Trophoblast cell (in vitro differentiated cells and primary cell): ENCODE measurements around the gene RABL2A.
"Not testable (repeated sequence)": the region's sequence is repeated elsewhere in the genome, so short reads cannot be mapped to it uniquely, and the experiment has no call there.

Experiments
- DNase-seq, 2 donors: peaks; one replicate each; pipeline ENCODE4 v3.0.0-alpha.2; 2016
- H2AFZ ChIP-seq: 2 replicates; pipeline ENCODE4 v1.6.1; 2013; ENCODE audit warnings: low read length, moderate library complexity, mild to moderate bottlenecking; ENCODE audit not compliant: insufficient read depth, poor library complexity
- H2AK5ac ChIP-seq: 2 replicates; pipeline ENCODE4 v1.6.1; 2013; ENCODE audit warnings: mild to moderate bottlenecking, low read length
- H2BK120ac ChIP-seq: 2 replicates; pipeline ENCODE4 v1.6.1; 2013; ENCODE audit warnings: low read length, mild to moderate bottlenecking, moderate library complexity; ENCODE audit not compliant: insufficient read depth, poor library complexity
- H2BK12ac ChIP-seq: 2 replicates; pipeline ENCODE4 v1.6.1; 2013; ENCODE audit warnings: mild to moderate bottlenecking, low read length, moderate library complexity
- H2BK5ac ChIP-seq: 2 replicates; pipeline ENCODE4 v1.6.1; 2013; ENCODE audit warnings: low read length, low read depth, moderate library complexity, mild to moderate bottlenecking; ENCODE audit not compliant: poor library complexity
- H3K14ac ChIP-seq: 2 replicates; pipeline ENCODE4 v1.6.1; 2013; ENCODE audit warnings: mild to moderate bottlenecking, low read length
- H3K18ac ChIP-seq: 2 replicates; pipeline ENCODE4 v1.6.1; 2013; ENCODE audit warnings: mild to moderate bottlenecking, low read length
- H3K23ac ChIP-seq: 2 replicates; pipeline ENCODE4 v1.6.1; 2013; ENCODE audit warnings: low read length
- H3K27ac ChIP-seq: 2 replicates; pipeline ENCODE4 v1.5.1; 2013; ENCODE audit warnings: low read depth, mild to moderate bottlenecking, inconsistent platforms, low read length, moderate library complexity
- H3K27me3 ChIP-seq: 2 replicates; pipeline ENCODE4 v1.6.1; 2013; ENCODE audit warnings: inconsistent platforms, mild to moderate bottlenecking, low read length, moderate library complexity; ENCODE audit not compliant: insufficient read depth
- H3K36me3 ChIP-seq, 2 experiments: 1 replicate in 1 of 2; 2 replicates in 1 of 2; pipeline ENCODE4 v1.6.1; 2013; ENCODE audit warnings: low read length in 2 of 2, mild to moderate bottlenecking in 2 of 2, moderate library complexity in 1 of 2; ENCODE audit not compliant: insufficient read depth in 2 of 2, control insufficient read depth in 1 of 2
- H3K4ac ChIP-seq: 2 replicates; pipeline ENCODE4 v1.6.1; 2013; ENCODE audit warnings: low read depth, mild to moderate bottlenecking, low read length, moderate library complexity
- H3K4me1 ChIP-seq, 2 experiments: 1 replicate in 1 of 2; 2 replicates in 1 of 2; pipeline ENCODE4 v1.6.1; 2013; ENCODE audit warnings: low read length in 2 of 2, mild to moderate bottlenecking in 2 of 2, moderate library complexity in 1 of 2; ENCODE audit not compliant: insufficient read depth in 2 of 2, control insufficient read depth in 1 of 2
- H3K4me2 ChIP-seq: 2 replicates; pipeline ENCODE4 v1.6.1; 2013; ENCODE audit warnings: inconsistent platforms, mild to moderate bottlenecking, low read length, moderate library complexity
- H3K4me3 ChIP-seq: 2 replicates; pipeline ENCODE4 v1.5.1; 2013; ENCODE audit warnings: mild to moderate bottlenecking, low read depth, low read length, inconsistent platforms
- H3K79me1 ChIP-seq: one replicate; pipeline ENCODE4 v1.6.1; 2013; ENCODE audit warnings: low read length
- H3K79me2 ChIP-seq: 2 replicates; pipeline ENCODE4 v1.6.1; 2013; ENCODE audit warnings: low read length, mild to moderate bottlenecking; ENCODE audit not compliant: control insufficient read depth, insufficient read depth, poor library complexity
- H3K9ac ChIP-seq: 2 replicates; pipeline ENCODE4 v1.6.1; 2013; ENCODE audit warnings: mild to moderate bottlenecking, low read length
- H3K9me3 ChIP-seq: 2 replicates; pipeline ENCODE4 v1.6.1; 2013; ENCODE audit warnings: low read depth, mild to moderate bottlenecking, control low read depth, inconsistent platforms, low read length; ENCODE audit not compliant: insufficient read depth
- H4K12ac ChIP-seq: 2 replicates; pipeline ENCODE4 v1.6.1; 2013; ENCODE audit warnings: low read depth, mild to moderate bottlenecking, low read length, moderate library complexity
- H4K8ac ChIP-seq: 2 replicates; pipeline ENCODE4 v1.6.1; 2013; ENCODE audit warnings: low read depth, mild to moderate bottlenecking, low read length, moderate library complexity
- H4K91ac ChIP-seq: one replicate; pipeline ENCODE4 v1.6.1; 2013; ENCODE audit warnings: low read depth, mild to moderate bottlenecking, low read length, moderate library complexity
- WGBS: extraction: QIAGEN DNeasy Blood & Tissue Kit; methylation state at CpG from one replicate; pipeline ENCODE4 v1.1.7; 2013; ENCODE audit warnings: missing lambda C conversion rate; ENCODE audit not compliant: insufficient read length, insufficient coverage; ENCODE audit errors: extremely low coverage; 5-methylcytosine and 5-hydroxymethylcytosine counted together

RABL2A gene

GRCh38 chr2:113584311-113585092 lies 42.6 kb upstream of the RABL2A start:
- H3K36me3 ChIP-seq, H2AK5ac ChIP-seq, H3K23ac ChIP-seq, H3K27ac ChIP-seq, H3K79me1 ChIP-seq, H3K4me1 ChIP-seq, H3K9me3 ChIP-seq, H4K91ac ChIP-seq, H2BK5ac ChIP-seq, H2BK120ac ChIP-seq, H4K12ac ChIP-seq, H3K27me3 ChIP-seq, H3K18ac ChIP-seq, H3K79me2 ChIP-seq, H2BK12ac ChIP-seq, H2AFZ ChIP-seq: not testable (repeated sequence)
- H3K4me2 ChIP-seq: peak overlapping the region; percentile 61
- no CpG with 5 or more reads among the region's 47 CpGs for WGBS
- peak overlapping the region; percentile 79 for H3K4ac ChIP-seq
- peak overlapping the region; percentile 73 for H4K8ac ChIP-seq
- peak overlapping the region; percentile 81 for H3K4me3 ChIP-seq
- DNase-seq: peak in 1 of 2 donors; percentile 34
- peak overlapping the region; percentile 90 for H3K9ac ChIP-seq
- H3K14ac ChIP-seq: peak overlapping the region; percentile 77

- not testable (repeated sequence) for H3K9ac ChIP-seq, H3K4me2 ChIP-seq, H4K8ac ChIP-seq, H3K4me1 ChIP-seq, H3K9me3 ChIP-seq, H3K4ac ChIP-seq, H3K79me2 ChIP-seq, H3K14ac ChIP-seq, H2BK5ac ChIP-seq, H3K36me3 ChIP-seq, H3K79me1 ChIP-seq, H4K12ac ChIP-seq, H3K27ac ChIP-seq, H2BK12ac ChIP-seq, H4K91ac ChIP-seq, H2AK5ac ChIP-seq, H2BK120ac ChIP-seq, H3K23ac ChIP-seq, H2AFZ ChIP-seq, H3K18ac ChIP-seq, H3K4me3 ChIP-seq, H3K27me3 ChIP-seq
- no CpG with 5 or more reads among the region's 3 CpGs for WGBS
- DNase-seq: peak; percentile 10 to 49
Observed at GRCh38 chr2:113587201-113587600, 39.9 kb upstream of the RABL2A start.

- not testable (repeated sequence) for H3K36me3 ChIP-seq, H3K23ac ChIP-seq, H3K4ac ChIP-seq, H3K79me1 ChIP-seq, H4K8ac ChIP-seq, H3K9ac ChIP-seq, H3K79me2 ChIP-seq, H2BK5ac ChIP-seq, H4K91ac ChIP-seq, H3K18ac ChIP-seq, H2AFZ ChIP-seq, H3K27me3 ChIP-seq, H3K14ac ChIP-seq, H2AK5ac ChIP-seq, H4K12ac ChIP-seq, DNase-seq, H3K9me3 ChIP-seq, H3K4me2 ChIP-seq, H2BK120ac ChIP-seq, H3K4me1 ChIP-seq, H3K4me3 ChIP-seq, H3K27ac ChIP-seq, H2BK12ac ChIP-seq
- no CpG with 5 or more reads among the region's 7 CpGs for WGBS
Observed at GRCh38 chr2:113589591-113589990, 37.5 kb upstream of the RABL2A start.

GRCh38 chr2:113591926-113592325 lies 35.1 kb upstream of the RABL2A start:
- H3K4me2 ChIP-seq, H3K4me3 ChIP-seq, H2BK12ac ChIP-seq, DNase-seq, H4K8ac ChIP-seq, H3K79me1 ChIP-seq, H3K4ac ChIP-seq, H2BK120ac ChIP-seq, H2AFZ ChIP-seq, H3K23ac ChIP-seq, H3K9ac ChIP-seq, H3K18ac ChIP-seq, H2BK5ac ChIP-seq, H3K36me3 ChIP-seq, H3K14ac ChIP-seq, H3K79me2 ChIP-seq, H3K27ac ChIP-seq, H3K4me1 ChIP-seq, H3K27me3 ChIP-seq, H3K9me3 ChIP-seq, H4K12ac ChIP-seq, H4K91ac ChIP-seq, H2AK5ac ChIP-seq: not testable (repeated sequence)
- no CpG with 5 or more reads among the region's 9 CpGs for WGBS
